PC-9 (cell line): ENCODE measurements around the gene SLC4A1. TPM values are rescaled to one million over a fixed set of nuclear protein-coding genes. Genes with fewer than 3 reads are reported as not detected.

Experiments used
- BruUV-seq: library from RNA; stranded (reverse); fragments of 400-500 nt; replicated peaks from 2 replicates; lab custom pipeline; 2021; lab: Mats Ljungman, UMichigan
- CTCF ChIA-PET: fragments of 300-600 bp; sonication (Branson Sonifier 250); formaldehyde crosslinking; loops from one replicate; lab custom pipeline; 2022; ENCODE audit warnings: antibody characterized with exemption; lab: Charles Lee
- POLR2A ChIA-PET: fragments of 300-600 bp; sonication (Branson Sonifier 250); formaldehyde crosslinking; loops from one replicate; lab custom pipeline; 2022; ENCODE audit warnings: antibody characterized with exemption; ENCODE audit not compliant: unreplicated experiment; lab: Charles Lee
- DNase-seq, 2 experiments: peaks; one replicate each; pipeline versions ENCODE4 v3.0.0 to v3.0.0-alpha.2; 2015 to 2022; ENCODE audit warnings: mixed read lengths in 1 of 2
- H2AFZ ChIP-seq: fragments of 200-600 bp; sonication (generic); 2 replicates; pipeline ENCODE4 v1.8.1; 2017; ENCODE audit warnings: antibody characterized with exemption
- H3F3A ChIP-seq: fragments of 200-600 bp; sonication (generic); 2 replicates; pipeline ENCODE4 v1.8.1; 2017; ENCODE audit warnings: antibody characterized with exemption, mild to moderate bottlenecking, low read depth; ENCODE audit not compliant: insufficient read depth
- H3K27ac ChIP-seq: fragments of 200-600 bp; sonication (generic); 2 replicates; pipeline ENCODE4 v1.6.1; 2016; ENCODE audit warnings: mixed run types
- H3K27me3 ChIP-seq: fragments of 200-600 bp; sonication (generic); 2 replicates; pipeline ENCODE4 v1.6.1; 2016; ENCODE audit warnings: low read depth, mixed run types; ENCODE audit not compliant: insufficient read depth
- H3K36me3 ChIP-seq: fragments of 200-600 bp; sonication (generic); 2 replicates; pipeline ENCODE4 v1.6.1; 2016; ENCODE audit warnings: low read depth, mixed run types
- H3K4me1 ChIP-seq: fragments of 200-600 bp; sonication (generic); replicated peaks from 2 replicates; pipeline ENCODE4 v1.6.1; 2016; ENCODE audit warnings: mixed run types; ENCODE audit not compliant: insufficient read depth
- H3K4me2 ChIP-seq: fragments of 200-600 bp; sonication (generic); 2 replicates; pipeline ENCODE4 v1.6.1; 2017; ENCODE audit warnings: mixed run types
- H3K4me3 ChIP-seq: fragments of 200-600 bp; sonication (generic); 2 replicates; pipeline ENCODE4 v1.6.1; 2016; ENCODE audit warnings: mixed run types
- H3K79me2 ChIP-seq: fragments of 200-600 bp; sonication (generic); 2 replicates; pipeline ENCODE4 v1.6.1; 2017; ENCODE audit warnings: low read depth, mixed run types
- H3K9me2 ChIP-seq: fragments of 200-600 bp; sonication (generic); 2 replicates; pipeline ENCODE4 v1.8.1; 2017; ENCODE audit warnings: mild to moderate bottlenecking; ENCODE audit not compliant: insufficient read depth
- H3K9me3 ChIP-seq: fragments of 200-600 bp; sonication (generic); 2 replicates; pipeline ENCODE4 v1.8.1; 2016; ENCODE audit warnings: low read depth; ENCODE audit not compliant: insufficient read depth
- H4K20me1 ChIP-seq: fragments of 200-600 bp; sonication (generic); 2 replicates; pipeline ENCODE4 v1.8.1; 2017; ENCODE audit not compliant: insufficient read depth
- CTCF ChIP-seq: fragments of 200-600 bp; sonication (generic); conservative IDR thresholded peaks from 2 replicates; pipeline ENCODE4 v1.6.1; 2017; ENCODE audit warnings: mixed run types, antibody characterized with exemption, mild to moderate bottlenecking, moderate library complexity
- EZH2 ChIP-seq: fragments of 200-600 bp; sonication (generic); IDR thresholded peaks from 2 replicates; pipeline ENCODE4 v1.8.0; 2017; ENCODE audit warnings: antibody characterized with exemption, low read depth
- intact Hi-C: fragments of 100-400 bp; cut with micrococcal nuclease; formaldehyde crosslinking; loops from one replicate; pipeline ENCODE4 v1.10.0; 2022; ENCODE audit not compliant: unreplicated experiment
- total RNA-seq: library from RNA; stranded (reverse); gene quantifications from 2 replicates; pipeline ENCODE4 v1.2.3, GENCODE V29; 2021

The SLC4A1 gene
- total RNA-seq, 1 experiment from 2014 or later: not detected

GRCh38 chr17:44230140-44230539 lies 37.8 kb downstream of the SLC4A1 start:
- no peaks in the 10 kb centered on the region for H3K36me3 ChIP-seq
- no peaks in the 10 kb centered on the region for H3K9me2 ChIP-seq
- peaks cover 14% of the 10 kb centered on the region for H3F3A ChIP-seq
- no peak overlapping the region for H3K4me2 ChIP-seq
- no TSS peak for BruUV-seq
- H4K20me1 ChIP-seq: no peaks in the 10 kb centered on the region
- no peaks in the 10 kb centered on the region for H3K79me2 ChIP-seq
- intact Hi-C loops: no loop called here
- CTCF ChIA-PET: no interaction called here
- no peak for DNase-seq
- no peak overlapping the region for H3K4me3 ChIP-seq
- H2AFZ ChIP-seq: no peak overlapping the region
- H3K27ac ChIP-seq: no peak overlapping the region
- POLR2A ChIA-PET: no interaction called here
- TF ChIP-seq CTCF (no peak), EZH2 (no peak)
- H3K4me1 ChIP-seq: peaks cover 10% of the 10 kb centered on the region
- no peaks in the 10 kb centered on the region for H3K27me3 ChIP-seq
- H3K9me3 ChIP-seq: no peaks in the 10 kb centered on the region

GRCh38 chr17:44229090-44229489 lies 38.8 kb downstream of the SLC4A1 start:
- no peak overlapping the region for H3K4me2 ChIP-seq
- no peak for DNase-seq
- H3K9me2 ChIP-seq: no peaks in the 10 kb centered on the region
- no peak overlapping the region for H3K4me3 ChIP-seq
- H3K4me1 ChIP-seq: no peaks in the 10 kb centered on the region
- no peaks in the 10 kb centered on the region for H4K20me1 ChIP-seq
- no peaks in the 10 kb centered on the region for H3K27me3 ChIP-seq
- ChIA-PET CTCF (no interaction called here), POLR2A (no interaction called here)
- no peak overlapping the region for H2AFZ ChIP-seq
- H3F3A ChIP-seq: peaks cover 4% of the 10 kb centered on the region; the same call in 1 of the 2 replicates
- H3K36me3 ChIP-seq: no peaks in the 10 kb centered on the region
- intact Hi-C loops: no loop called here
- BruUV-seq: no TSS peak
- no peak overlapping the region for H3K27ac ChIP-seq
- H3K79me2 ChIP-seq: no peaks in the 10 kb centered on the region
- TF ChIP-seq CTCF: no peak
- no peaks in the 10 kb centered on the region for H3K9me3 ChIP-seq

GRCh38 chr17:44223541-44224071 lies 44.3 kb downstream of the SLC4A1 start:
- H3K4me3 ChIP-seq: no peak overlapping the region
- intact Hi-C loops: loop anchor here (5.0 kb wide), 1 partner anchor 84 kb away; the partner anchor contains the start of gene RUNDC3A
- peaks cover 8% of the 10 kb centered on the region for H3K4me1 ChIP-seq
- H3K9me3 ChIP-seq: no peaks in the 10 kb centered on the region
- no peaks in the 10 kb centered on the region for H3K27me3 ChIP-seq
- no peak overlapping the region for H2AFZ ChIP-seq
- H4K20me1 ChIP-seq: no peaks in the 10 kb centered on the region
- H3F3A ChIP-seq: peaks cover 25% of the 10 kb centered on the region; the same call in 1 of the 2 replicates
- POLR2A ChIA-PET: no interaction called here
- H3K4me2 ChIP-seq: no peak overlapping the region; the same call in 1 of the 2 replicates
- H3K9me2 ChIP-seq: no peaks in the 10 kb centered on the region
- DNase-seq: no peak
- no TSS peak for BruUV-seq
- no peak overlapping the region for H3K27ac ChIP-seq
- H3K36me3 ChIP-seq: no peaks in the 10 kb centered on the region
- CTCF ChIA-PET: no interaction called here
- TF ChIP-seq EZH2 (no peak), CTCF (no peak)
- peaks cover 5% of the 10 kb centered on the region for H3K79me2 ChIP-seq
